HepG2 (cell line): Measurements from ENCODE around the gene SMCHD1. TPM values are rescaled to one million over a fixed set of nuclear protein-coding genes. Genes with fewer than 3 reads are reported as not detected.
A peak's percentile ranks its signal among the peaks of the same experiment; 100 is the strongest.

Experiments used
- ATF3 ChIP-seq: sonication (generic); formaldehyde crosslinking; IDR thresholded peaks from 2 replicates; pipeline ENCODE4 v1.4.0; 2020; ENCODE audit warnings: missing genetic modification reagents
- DZIP1 ChIP-seq: sonication (generic); formaldehyde crosslinking; IDR thresholded peaks from 2 replicates; pipeline ENCODE4 v1.5.0; 2020; ENCODE audit warnings: mild to moderate bottlenecking, missing genetic modification reagents
- ELF3 ChIP-seq: IDR thresholded peaks from 2 replicates; pipeline ENCODE4 v1.6.1; 2016; ENCODE audit warnings: missing genetic modification reagents, missing compliant biosample characterization
- HNRNPUL1 ChIP-seq: fragments of 200-400 bp; formaldehyde crosslinking; IDR thresholded peaks from 2 replicates; pipeline ENCODE4 v1.6.1; 2017; ENCODE audit warnings: low read depth, mild to moderate bottlenecking, low read length, moderate library complexity
- MTA1 ChIP-seq: sonication (generic); formaldehyde crosslinking; IDR thresholded peaks from 2 replicates; pipeline ENCODE4 v1.4.0; 2020; ENCODE audit warnings: missing genetic modification reagents, mild to moderate bottlenecking, borderline replicate concordance
- PAX8 ChIP-seq: sonication (generic); formaldehyde crosslinking; IDR thresholded peaks from 2 replicates; pipeline ENCODE4 v1.8.0; 2022; ENCODE audit warnings: mild to moderate bottlenecking, missing genetic modification reagents, borderline replicate concordance
- PCBP2 ChIP-seq: fragments of 200-400 bp; formaldehyde crosslinking; optimal IDR thresholded peaks from 2 replicates; pipeline ENCODE3; 2018; ENCODE audit warnings: low read length, low read depth; ENCODE audit not compliant: poor library complexity, severe bottlenecking
- SP1 ChIP-seq, 2 experiments: fragments of 450-650 bp in 1 of 2; sonication (generic) in 1 of 2; formaldehyde crosslinking in 1 of 2; IDR thresholded peaks; 2 replicates each; pipeline versions ENCODE4 v1.4.0 to v1.6.1; 2016 to 2020; ENCODE audit warnings: missing genetic modification reagents in 1 of 2
- ZNF143 ChIP-seq: sonication (generic); formaldehyde crosslinking; IDR thresholded peaks from 2 replicates; pipeline ENCODE4 v1.4.0; 2020; ENCODE audit warnings: missing genetic modification reagents
- ZNF282 ChIP-seq: fragments of 450-650 bp; IDR thresholded peaks from 2 replicates; pipeline ENCODE4 v1.6.1; 2018; ENCODE audit not compliant: partially characterized antibody
- ZNF512 ChIP-seq: sonication (generic); formaldehyde crosslinking; IDR thresholded peaks from 2 replicates; pipeline ENCODE4 v1.4.0; 2020; ENCODE audit warnings: mild to moderate bottlenecking, missing genetic modification reagents
- ZNF546 ChIP-seq: sonication (generic); formaldehyde crosslinking; conservative IDR thresholded peaks from 2 replicates; pipeline ENCODE4 v1.8.1; 2023; ENCODE audit warnings: mild to moderate bottlenecking, missing genetic modification reagents
- ZNF564 ChIP-seq: sonication (generic); formaldehyde crosslinking; IDR thresholded peaks from 2 replicates; pipeline ENCODE4 v1.8.1; 2023; ENCODE audit warnings: mild to moderate bottlenecking, missing genetic modification reagents
- ZNF75D ChIP-seq: sonication (generic); formaldehyde crosslinking; IDR thresholded peaks from 2 replicates; pipeline ENCODE4 v1.8.1; 2023; ENCODE audit warnings: missing genetic modification reagents, mild to moderate bottlenecking, borderline replicate concordance
- ZNF777 ChIP-seq: sonication (generic); formaldehyde crosslinking; IDR thresholded peaks from 2 replicates; pipeline ENCODE4 v1.4.0; 2020; ENCODE audit warnings: missing genetic modification reagents
- ZSCAN5A ChIP-seq: sonication (generic); formaldehyde crosslinking; IDR thresholded peaks from 2 replicates; pipeline ENCODE4 v1.8.0; 2022; ENCODE audit warnings: mild to moderate bottlenecking, missing genetic modification reagents, borderline replicate concordance
- polyA plus RNA-seq, 8 experiments: library from polyadenylated mRNA; depleted of rRNA in 3 of 8; stranded (reverse) in 7 of 8; unstranded in 1 of 8; fragments of >200 nt; fragmentation: Illumina TruSeq in 4 of 8; extraction: Trizol in 4 of 8; gene quantifications; 2 replicates each; pipeline versions ENCODE4 v1.2.1 to v1.2.3, GENCODE V29; 2011 to 2016; ENCODE audit warnings: low read depth in 4 of 8, missing spikeins in 1 of 8, mixed read lengths in 1 of 8; ENCODE audit not compliant: insufficient read depth in 1 of 8
- total RNA-seq, 5 experiments: library from RNA; depleted of rRNA; stranded (reverse); fragments of >200 nt; fragmentation: Illumina TruSeq; extraction: Trizol; gene quantifications; 2 replicates each; pipeline ENCODE4 v1.2.3, GENCODE V29; 2016; ENCODE audit warnings: low read depth in 1 of 5
- TF ChIP-seq, protein P1 (sequence below): sonication (generic); formaldehyde crosslinking; conservative IDR thresholded peaks from 2 replicates; pipeline ENCODE4 v1.8.1; 2023; ENCODE audit warnings: missing genetic modification reagents
- TF ChIP-seq, protein P2 (sequence below): sonication (generic); formaldehyde crosslinking; IDR thresholded peaks from 2 replicates; pipeline ENCODE4 v1.5.0; 2020; ENCODE audit warnings: mild to moderate bottlenecking, low read depth, missing genetic modification reagents, borderline replicate concordance

The SMCHD1 gene
- total and polyA plus RNA-seq, 2 of the 13 experiments (the other 11 are each of a cell fraction or from before 2014, with no cell fraction given), result 21.4 to 93.6 TPM

- TF ChIP-seq DZIP1 (CRISPR knock-in tag) (no peak; the same call in 1 of the 2 replicates), ZNF282 (no peak), PAX8 (CRISPR knock-in tag) (no peak), ZNF75D (CRISPR knock-in tag) (no peak), ZNF143 (CRISPR knock-in tag) (no peak), ZNF546 (CRISPR knock-in tag) (peak; percentile 53; the same call in 1 of the 2 replicates), ZNF777 (0 out of 2 replicates have a peak, but pooled peaks have one; percentile 15), SP1 (IDR thresholded peaks at IDR 0.05) (no peak), SP1 (CRISPR knock-in tag; IDR thresholded peaks at IDR 0.05) (no peak), HNRNPUL1 (no peak), ELF3 (peak; percentile 84), ZSCAN5A (CRISPR knock-in tag) (peak; percentile 23; the same call in 1 of the 2 replicates), MTA1 (no peak), PCBP2 (no peak), ZNF512 (CRISPR knock-in tag) (no peak), ATF3 (CRISPR knock-in tag) (no peak; the same call in 1 of the 2 replicates), ZNF564 (CRISPR knock-in tag) (0 out of 2 replicates have a peak, but pooled peaks have one; percentile 51)
- TF ChIP-seq, protein P1, sequence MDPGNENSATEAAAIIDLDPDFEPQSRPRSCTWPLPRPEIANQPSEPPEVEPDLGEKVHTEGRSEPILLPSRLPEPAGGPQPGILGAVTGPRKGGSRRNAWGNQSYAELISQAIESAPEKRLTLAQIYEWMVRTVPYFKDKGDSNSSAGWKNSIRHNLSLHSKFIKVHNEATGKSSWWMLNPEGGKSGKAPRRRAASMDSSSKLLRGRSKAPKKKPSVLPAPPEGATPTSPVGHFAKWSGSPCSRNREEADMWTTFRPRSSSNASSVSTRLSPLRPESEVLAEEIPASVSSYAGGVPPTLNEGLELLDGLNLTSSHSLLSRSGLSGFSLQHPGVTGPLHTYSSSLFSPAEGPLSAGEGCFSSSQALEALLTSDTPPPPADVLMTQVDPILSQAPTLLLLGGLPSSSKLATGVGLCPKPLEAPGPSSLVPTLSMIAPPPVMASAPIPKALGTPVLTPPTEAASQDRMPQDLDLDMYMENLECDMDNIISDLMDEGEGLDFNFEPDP (CRISPR knock-in tag), result 0 out of 2 replicates have a peak, but pooled peaks have one; percentile 86
- TF ChIP-seq, protein P2, sequence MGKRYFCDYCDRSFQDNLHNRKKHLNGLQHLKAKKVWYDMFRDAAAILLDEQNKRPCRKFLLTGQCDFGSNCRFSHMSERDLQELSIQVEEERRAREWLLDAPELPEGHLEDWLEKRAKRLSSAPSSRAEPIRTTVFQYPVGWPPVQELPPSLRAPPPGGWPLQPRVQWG (CRISPR knock-in tag), result no peak
Observed at GRCh38 chr18:2655178-2655953, at the start of gene SMCHD1 (continued).
